NCI-H345 (cell line): ENCODE measurements around the gene NLRP11.
"Not testable (repeated sequence)": the region's sequence is repeated elsewhere in the genome, so short reads cannot be mapped to it uniquely, and the experiment has no call there.

Experiments
- DNase-seq: peaks from one replicate; lab custom pipeline; 2025; lab: John Stamatoyannopoulos, UW

Gene NLRP11

DNA sequence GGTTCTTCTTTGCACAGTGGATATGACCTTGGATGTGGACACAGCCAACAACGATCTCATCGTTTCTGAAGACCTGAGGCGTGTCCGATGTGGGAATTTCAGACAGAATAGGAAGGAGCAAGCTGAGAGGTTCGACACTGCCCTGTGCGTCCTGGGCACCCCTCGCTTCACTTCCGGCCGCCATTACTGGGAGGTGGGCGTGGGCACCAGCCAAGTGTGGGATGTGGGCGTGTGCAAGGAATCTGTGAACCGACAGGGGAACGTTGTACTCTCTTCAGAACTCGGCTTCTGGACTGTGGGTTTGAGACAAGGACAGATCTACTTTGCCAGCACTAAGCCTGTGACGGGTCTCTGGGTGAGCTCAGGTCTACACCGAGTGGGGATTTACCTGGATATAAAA, 53.5 kb downstream of the NLRP11 start:
- DNase-seq = no peak

DNA sequence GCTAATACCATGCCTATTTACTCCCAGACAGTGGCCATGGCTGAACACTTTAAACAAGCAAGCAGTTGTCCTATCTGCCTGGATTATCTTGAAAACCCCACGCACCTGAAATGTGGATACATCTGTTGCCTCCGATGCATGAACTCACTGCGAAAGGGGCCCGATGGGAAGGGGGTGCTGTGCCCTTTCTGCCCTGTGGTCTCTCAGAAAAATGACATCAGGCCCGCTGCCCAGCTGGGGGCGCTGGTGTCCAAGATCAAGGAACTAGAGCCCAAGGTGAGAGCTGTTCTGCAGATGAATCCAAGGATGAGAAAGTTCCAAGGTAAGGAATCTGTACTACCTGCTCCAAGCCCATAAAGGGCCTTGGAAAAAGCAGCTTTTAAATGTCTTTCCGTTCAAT, 54.3 kb downstream of the NLRP11 start:
- no peak for DNase-seq

DNA sequence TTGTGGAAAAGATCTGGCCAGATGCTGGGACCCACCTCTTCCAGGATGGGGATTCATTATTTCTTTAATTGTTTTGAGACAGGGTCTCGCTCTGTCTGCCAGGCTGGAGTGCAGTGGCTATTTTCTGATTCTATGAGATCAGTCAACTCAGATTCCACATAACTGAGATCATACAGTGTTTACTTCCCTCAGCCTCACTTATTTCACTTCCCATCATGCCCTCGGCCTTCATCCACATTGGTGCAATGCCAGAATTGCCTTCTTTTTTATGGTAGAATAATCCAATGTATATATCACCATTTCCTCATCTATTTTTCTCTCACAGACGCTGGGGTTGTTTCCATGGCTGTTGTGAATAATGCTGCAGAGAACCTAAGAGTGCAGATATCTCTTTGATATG, 62.2 kb downstream of the NLRP11 start:
- not testable (repeated sequence) for DNase-seq

DNA sequence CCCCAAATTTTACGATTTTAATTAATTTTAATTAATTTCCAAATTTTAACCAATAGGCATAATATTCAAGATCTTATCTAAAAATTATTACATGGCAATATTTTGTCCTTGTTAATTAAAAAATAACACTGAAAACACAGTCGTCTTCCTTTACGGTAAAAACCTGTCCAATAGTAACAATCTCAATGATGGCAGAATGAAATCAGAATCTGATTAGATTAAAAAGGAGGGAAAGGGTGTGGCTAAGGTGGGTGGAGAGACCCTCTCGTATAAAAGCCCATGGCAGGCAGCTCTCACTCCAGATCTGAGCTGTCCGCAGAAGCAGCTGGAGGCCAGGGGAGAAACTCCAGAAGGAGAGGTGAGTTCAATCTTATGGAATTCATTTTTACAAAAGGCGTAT, 63.0 kb downstream of the NLRP11 start, which contains the start of gene RFPL4AL1:
Gene RFPL4AL1, plus strand, starts transcription at position 301 of the 400 bp plus-strand sequence. CDS start 2,687 bp downstream, outside the sequence.
- not testable (repeated sequence) for DNase-seq

DNA sequence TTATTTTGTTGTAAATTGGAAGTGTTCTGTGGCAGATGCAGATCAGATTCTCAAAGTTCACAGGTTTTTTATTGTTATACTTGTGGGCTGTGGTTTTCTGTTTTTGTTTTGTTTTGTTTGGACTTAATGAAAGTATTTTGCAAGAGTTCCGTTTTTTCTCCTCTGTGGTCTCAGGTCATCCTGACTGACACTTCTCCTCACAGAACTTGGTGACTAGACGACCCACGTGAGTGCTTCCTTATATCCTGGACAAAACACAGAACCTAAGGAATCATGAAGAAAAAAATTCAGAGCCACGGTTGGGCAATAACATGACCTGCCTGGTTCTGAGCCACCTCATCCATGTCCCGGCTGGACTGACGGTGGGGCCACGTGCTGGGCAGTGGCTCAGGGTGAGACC, 65.3 kb downstream of the NLRP11 start:
- no peak for DNase-seq

DNA sequence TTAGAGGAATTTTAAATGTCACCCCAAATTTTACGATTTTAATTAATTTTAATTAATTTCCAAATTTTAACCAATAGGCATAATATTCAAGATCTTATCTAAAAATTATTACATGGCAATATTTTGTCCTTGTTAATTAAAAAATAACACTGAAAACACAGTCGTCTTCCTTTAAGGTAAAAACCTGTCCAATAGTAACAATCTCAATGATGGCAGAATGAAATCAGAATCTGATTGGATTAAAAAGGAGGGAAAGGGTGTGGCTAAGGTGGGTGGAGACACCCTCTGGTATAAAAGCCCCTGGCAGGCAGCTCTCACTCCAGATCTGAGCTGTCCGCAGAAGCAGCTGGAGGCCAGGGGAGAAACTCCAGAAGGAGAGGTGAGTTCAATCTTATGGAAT, 73.0 kb downstream of the NLRP11 start, which contains the start of gene RFPL4A:
Gene RFPL4A, plus strand, starts transcription at position 301 of the 400 bp plus-strand sequence. CDS start 2,704 bp downstream, outside the sequence.
- not testable (repeated sequence) for DNase-seq

DNA sequence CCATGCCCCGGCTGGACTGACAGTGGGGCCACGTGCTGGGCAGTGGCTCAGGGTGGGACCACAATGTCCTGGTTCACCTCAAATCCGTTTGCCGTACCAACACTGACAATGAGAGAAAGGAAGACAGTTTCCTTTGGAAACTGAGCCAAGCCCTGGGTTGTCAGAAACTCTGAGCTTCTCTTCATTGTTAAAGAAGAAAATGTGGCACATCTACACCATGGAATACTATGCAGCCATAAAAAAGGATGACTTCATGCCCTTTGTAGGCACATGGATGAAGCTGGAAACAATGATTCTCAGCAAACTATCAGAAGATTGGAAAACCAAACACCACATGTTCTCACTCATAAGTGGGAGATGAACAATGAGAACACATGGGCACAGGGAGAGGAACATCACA, 75.0 kb downstream of the NLRP11 start:
- DNase-seq = not testable (repeated sequence)

DNA sequence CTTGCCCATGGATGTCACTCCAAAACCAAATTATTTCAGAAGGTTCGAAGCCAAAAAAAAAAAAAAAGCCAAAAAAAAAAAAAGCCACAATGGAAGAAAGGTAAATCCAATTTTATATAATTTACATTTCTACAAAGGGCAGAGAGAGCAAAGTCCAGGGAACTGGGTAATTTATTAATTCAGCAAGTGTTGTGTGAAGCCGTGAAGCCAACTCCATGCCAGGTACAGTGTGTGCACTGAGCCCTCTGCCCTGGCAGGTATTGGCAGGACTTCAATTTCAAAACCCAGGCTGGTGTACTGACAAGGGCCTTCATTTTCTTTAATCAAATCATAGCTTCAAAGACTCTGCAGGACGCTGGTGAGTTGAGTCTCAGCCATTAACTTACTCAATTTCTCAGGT, 78.4 kb downstream of the NLRP11 start:
- DNase-seq = no peak

DNA sequence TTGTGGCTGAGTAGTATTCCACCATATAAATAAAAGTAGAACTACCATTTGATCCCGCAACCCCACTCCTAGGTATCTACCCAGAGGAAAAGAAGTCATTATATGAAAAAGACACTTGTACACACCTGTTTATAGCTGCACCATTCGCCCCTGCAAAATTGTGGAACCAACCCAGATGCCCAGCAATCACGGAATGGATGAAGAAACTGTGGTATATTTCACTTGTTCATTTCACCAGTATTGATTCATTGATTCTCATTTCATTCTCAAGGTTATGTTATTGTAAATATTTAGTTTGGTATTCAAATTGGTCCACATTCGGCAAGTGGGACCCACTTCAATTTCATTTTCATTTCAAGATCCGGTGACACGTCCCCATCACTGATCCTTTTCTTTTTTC, 81.1 kb downstream of the NLRP11 start:
- no peak for DNase-seq

DNA sequence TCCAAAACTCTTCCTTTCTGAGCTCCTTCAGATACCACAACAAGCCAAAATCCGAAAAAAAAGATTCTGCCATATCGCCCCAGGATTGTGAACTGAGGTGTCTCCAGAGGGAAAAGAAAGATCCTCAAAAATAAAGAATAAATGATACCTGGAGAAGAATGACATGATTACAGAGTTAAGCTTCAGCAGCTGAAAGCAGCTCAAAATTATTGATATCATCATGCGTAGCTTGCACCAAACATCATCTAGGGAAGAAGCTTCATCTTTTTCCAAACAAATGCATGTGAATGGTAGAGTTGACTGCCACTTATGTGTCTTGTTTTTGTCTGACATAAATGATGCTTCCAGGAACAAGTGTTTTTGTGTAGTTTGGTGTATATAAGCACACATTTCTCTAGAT, 93.5 kb downstream of the NLRP11 start, which contains the start of gene NLRP9:
Gene NLRP9, minus strand, starts transcription at position 101 of the 400 bp plus-strand sequence. Its CDS starts 28 bp downstream, at position 73.
- no peak for DNase-seq
